GM12892 (cell line): ENCODE results near the gene TBL1X.

Experiments used
- POLR2A ChIP-seq: IDR thresholded peaks from 2 replicates; pipeline ENCODE4 v1.6.1; 2011; ENCODE audit warnings: low read depth, low read length, control low read depth
- POLR2AphosphoS5 ChIP-seq: IDR thresholded peaks from 2 replicates; pipeline ENCODE4 v1.6.1; 2011; ENCODE audit warnings: low read depth, low read length, control low read depth
- TAF1 ChIP-seq: IDR thresholded peaks from 2 replicates; pipeline ENCODE4 v1.6.1; 2011; ENCODE audit warnings: low read depth, mild to moderate bottlenecking, control low read depth, low read length, borderline replicate concordance

DNA sequence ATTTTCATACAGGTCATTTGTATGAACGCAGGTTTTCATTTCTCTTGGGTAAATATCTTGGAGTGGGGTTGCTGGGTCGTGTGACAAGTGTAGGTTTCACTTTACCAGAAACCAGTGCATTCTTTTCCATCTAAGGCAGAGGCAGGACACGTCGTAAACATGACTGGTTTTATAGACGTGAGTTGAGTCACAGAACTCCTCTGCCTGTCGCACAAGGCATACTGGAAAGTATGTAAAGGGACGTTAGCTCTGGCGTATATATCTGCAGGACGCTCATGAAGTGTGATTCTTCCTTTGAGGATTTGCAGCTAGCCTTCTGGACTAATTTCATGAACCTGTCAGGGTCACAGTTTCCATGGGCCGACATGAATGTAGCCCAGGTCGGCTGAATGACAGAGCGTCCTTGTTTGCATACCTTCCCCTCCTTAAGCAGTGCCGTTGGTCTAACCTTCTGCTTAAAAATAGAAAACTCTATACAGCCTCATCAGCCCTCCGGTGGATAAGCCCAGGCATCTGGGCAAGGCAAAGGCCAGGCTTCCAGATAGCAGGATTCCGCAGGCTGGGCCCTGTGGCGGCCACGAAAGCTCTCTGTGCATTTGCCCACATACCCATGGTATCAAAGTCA lies 194.8 kb downstream of the TBL1X start:
- TF ChIP-seq POLR2A (no peak), TAF1 (no peak), POLR2AphosphoS5 (no peak)
